Chondrocyte (in vitro differentiated cells): ENCODE results near the gene MRC2. TPM values are rescaled to one million over a fixed set of nuclear protein-coding genes. Genes with fewer than 3 reads are reported as not detected.
"Not testable (repeated sequence)": the region's sequence is repeated elsewhere in the genome, so short reads cannot be mapped to it uniquely, and the experiment has no call there.

Experiments
- DNase-seq: peaks from one replicate; pipeline ENCODE4 v3.0.0; 2021; ENCODE audit warnings: mixed read lengths, low spot score
- H3K27ac Mint-ChIP-seq: one replicate; pipeline ENCODE4 v1.8.0; 2021; ENCODE audit warnings: mild to moderate bottlenecking, moderate library complexity, mixed read lengths; ENCODE audit not compliant: unreplicated experiment
- H3K27me3 Mint-ChIP-seq: 2 replicates; pipeline ENCODE4 v1.8.0; 2021; ENCODE audit warnings: low read depth, mixed read lengths
- H3K36me3 Mint-ChIP-seq: 2 replicates; pipeline ENCODE4 v1.8.0; 2021; ENCODE audit warnings: low read depth, mixed read lengths
- H3K4me1 Mint-ChIP-seq: 2 replicates; pipeline ENCODE4 v1.8.0; 2021; ENCODE audit warnings: low read depth, mild to moderate bottlenecking, mixed read lengths
- H3K4me3 Mint-ChIP-seq: one replicate; pipeline ENCODE4 v1.8.0; 2021; ENCODE audit warnings: mild to moderate bottlenecking, moderate library complexity, mixed read lengths; ENCODE audit not compliant: unreplicated experiment
- H3K9me3 Mint-ChIP-seq: 2 replicates; pipeline ENCODE4 v1.8.0; 2021; ENCODE audit warnings: low read depth, mixed read lengths
- CTCF ChIP-seq: fragments of 200-600 bp; sonication (generic); IDR thresholded peaks from 2 replicates; pipeline ENCODE4 v1.5.0; 2021; ENCODE audit warnings: antibody characterized with exemption, mild to moderate bottlenecking, moderate library complexity
- total RNA-seq: library from RNA; stranded (reverse); gene quantifications from 3 replicates; pipeline ENCODE4 v1.2.1, GENCODE V29; 2021

The MRC2 gene
- total RNA-seq, 1 donor from 2014 or later: 353 TPM

- Mint-ChIP-seq H3K27ac (no peak overlapping the region), H3K36me3 (peaks cover 31% of the 10 kb centered on the region), H3K4me3 (no peak overlapping the region), H3K4me1 (no peaks in the 10 kb centered on the region), H3K9me3 (no peaks in the 10 kb centered on the region), H3K27me3 (no peaks in the 10 kb centered on the region)
- DNase-seq: no peak
- no peak for TF ChIP-seq CTCF
Measured at GRCh38 chr17:62605588-62605987, 21.9 kb upstream of the MRC2 start.

DNA sequence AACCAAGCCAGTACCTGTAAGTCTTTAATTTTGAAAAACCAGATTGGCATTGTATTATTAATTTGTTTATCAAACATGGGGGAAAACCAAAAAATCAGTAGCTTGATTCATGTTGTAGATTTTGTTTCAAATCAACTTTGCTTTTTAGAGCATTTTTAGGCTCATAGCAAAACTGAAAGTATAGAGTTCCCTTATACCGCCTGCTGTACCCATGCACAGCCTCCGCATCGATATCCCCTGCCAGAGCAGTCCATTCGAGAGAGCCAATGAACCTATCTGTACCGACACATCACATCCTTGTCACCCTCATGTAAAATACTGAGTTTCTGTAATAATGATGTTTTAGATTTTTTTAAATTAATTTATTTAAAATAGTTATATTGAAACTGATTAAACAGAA, 16.2 kb upstream of the MRC2 start:
- Mint-ChIP-seq H3K36me3 (peaks cover 32% of the 10 kb centered on the region), H3K27ac (no peak overlapping the region), H3K9me3 (no peaks in the 10 kb centered on the region), H3K4me3 (no peak overlapping the region), H3K27me3 (no peaks in the 10 kb centered on the region), H3K4me1 (peaks cover 24% of the 10 kb centered on the region)
- TF ChIP-seq CTCF: no peak
- DNase-seq: no peak

DNA sequence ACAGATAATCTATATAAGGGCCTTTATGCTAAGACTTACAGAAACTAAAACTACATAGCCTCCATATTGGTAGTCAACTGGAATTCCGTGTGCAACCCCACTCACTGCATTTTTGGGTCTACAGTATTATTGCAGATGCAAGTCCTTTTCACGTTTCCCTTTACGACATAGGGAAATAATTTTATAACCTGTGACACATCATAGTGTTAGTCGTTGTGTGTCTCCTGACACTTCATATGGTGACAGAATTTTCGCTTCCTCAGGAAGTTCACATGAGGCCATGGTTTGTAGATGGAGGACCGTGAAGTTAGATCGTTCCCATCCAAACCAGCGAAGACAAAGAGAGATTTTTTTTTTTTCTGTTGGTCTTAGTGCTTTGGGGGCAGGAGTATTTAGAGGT, 15.7 kb upstream of the MRC2 start:
- Mint-ChIP-seq H3K9me3 (no peaks in the 10 kb centered on the region), H3K27me3 (no peaks in the 10 kb centered on the region), H3K36me3 (peaks cover 31% of the 10 kb centered on the region), H3K4me1 (peaks cover 24% of the 10 kb centered on the region), H3K27ac (no peak overlapping the region), H3K4me3 (no peak overlapping the region)
- no peak for DNase-seq
- TF ChIP-seq CTCF: no peak

DNA sequence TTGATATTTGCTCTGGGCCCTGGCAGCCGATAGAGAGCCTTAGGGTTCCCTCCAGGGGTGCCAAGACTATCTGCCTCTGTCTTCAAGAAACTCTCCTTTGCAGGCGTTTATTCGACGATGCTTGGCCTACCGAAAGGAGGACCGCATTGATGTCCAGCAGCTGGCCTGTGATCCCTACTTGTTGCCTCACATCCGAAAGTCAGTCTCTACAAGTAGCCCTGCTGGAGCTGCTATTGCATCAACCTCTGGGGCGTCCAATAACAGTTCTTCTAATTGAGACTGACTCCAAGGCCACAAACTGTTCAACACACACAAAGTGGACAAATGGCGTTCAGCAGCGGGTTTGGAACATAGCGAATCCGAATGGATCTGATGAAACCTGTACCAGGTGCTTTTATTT, 15.2 kb upstream of the MRC2 start:
- Mint-ChIP-seq H3K36me3 (peaks cover 29% of the 10 kb centered on the region), H3K4me1 (peaks cover 28% of the 10 kb centered on the region)
- not testable (repeated sequence) for H3K4me3 Mint-ChIP-seq, H3K27ac Mint-ChIP-seq, H3K9me3 Mint-ChIP-seq, H3K27me3 Mint-ChIP-seq, DNase-seq

DNA sequence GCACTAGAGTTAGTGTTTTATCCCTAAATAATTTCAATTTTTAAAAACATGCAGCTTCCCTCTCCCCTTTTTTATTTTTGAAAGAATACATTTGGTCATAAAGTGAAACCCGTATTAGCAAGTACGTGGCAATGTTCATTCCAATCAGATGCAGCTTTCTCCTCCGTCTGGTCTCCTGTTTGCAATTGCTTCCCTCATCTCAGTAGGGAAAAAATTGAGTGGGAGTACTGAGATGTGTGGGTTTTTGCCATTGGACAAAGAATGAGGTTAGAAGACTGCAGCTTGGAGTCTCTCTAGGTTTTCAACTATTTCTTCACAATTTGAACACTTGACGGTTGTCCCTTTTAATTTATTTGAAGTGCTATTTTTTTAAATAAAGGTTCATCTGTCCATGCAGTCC, 14.4 kb upstream of the MRC2 start:
- not testable (repeated sequence) for H3K4me3 Mint-ChIP-seq, H3K9me3 Mint-ChIP-seq, H3K27me3 Mint-ChIP-seq, DNase-seq
- H3K27ac Mint-ChIP-seq: peak overlapping the region; percentile 45
- peaks cover 24% of the 10 kb centered on the region for H3K36me3 Mint-ChIP-seq
- H3K4me1 Mint-ChIP-seq: peaks cover 33% of the 10 kb centered on the region

DNA sequence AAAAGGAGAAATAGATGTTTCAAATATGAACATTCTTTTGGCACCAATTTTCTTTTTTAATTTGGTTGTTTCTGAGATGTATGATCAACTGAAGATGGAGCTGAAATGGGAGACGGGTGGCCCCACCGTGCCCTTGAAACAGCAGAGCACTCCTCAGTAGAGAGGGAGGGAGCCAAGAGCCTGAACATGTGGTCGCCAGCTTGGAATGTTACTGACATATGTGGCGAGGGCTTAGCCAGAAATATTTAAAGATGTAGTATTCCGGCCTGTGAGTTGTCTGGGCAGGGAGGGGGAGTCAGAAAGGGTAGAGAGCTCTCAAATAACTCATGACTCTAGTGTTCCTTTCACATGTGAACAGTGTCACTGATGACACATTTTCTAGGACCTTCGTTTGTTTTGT, 13.3 kb upstream of the MRC2 start:
- TF ChIP-seq CTCF: no peak
- peaks cover 22% of the 10 kb centered on the region for H3K36me3 Mint-ChIP-seq
- no peaks in the 10 kb centered on the region for H3K27me3 Mint-ChIP-seq
- peaks cover 33% of the 10 kb centered on the region for H3K4me1 Mint-ChIP-seq
- no peak for DNase-seq
- H3K4me3 Mint-ChIP-seq: no peak overlapping the region
- no peaks in the 10 kb centered on the region for H3K9me3 Mint-ChIP-seq
- H3K27ac Mint-ChIP-seq: peak overlapping the region; percentile 89
